NCI-H1105 treated with DMSO at 0.1 percent for 48 hours (cell line): ENCODE measurements around the gene TMEM109.

ENCODE experiments used
- DNase-seq: peaks from one replicate; lab custom pipeline; 2025; lab: John Stamatoyannopoulos, UW

TMEM109 gene

GRCh38 chr11:60971520-60971919, 57.6 kb downstream of the TMEM109 start, which contains the start of gene CD6:
CD6 (plus strand) TSS chr11:60971680; CDS start chr11:60971866, 186 bp downstream.
- no peak for DNase-seq

- no peak for DNase-seq
Measured at GRCh38 chr11:60972182-60973030, 58.4 kb downstream of the TMEM109 start.
